ENCODE measurements around the gene ITGB6. TPM values are rescaled to one million over a fixed set of nuclear protein-coding genes. Genes with fewer than 3 reads are reported as not detected.
A peak's percentile ranks its signal among the peaks of the same experiment; 100 is the strongest.

Gene ITGB6
- total RNA-seq, 6 donors from 2014 or later: 52.6 to 124 (median 68.8) TPM

DNA sequence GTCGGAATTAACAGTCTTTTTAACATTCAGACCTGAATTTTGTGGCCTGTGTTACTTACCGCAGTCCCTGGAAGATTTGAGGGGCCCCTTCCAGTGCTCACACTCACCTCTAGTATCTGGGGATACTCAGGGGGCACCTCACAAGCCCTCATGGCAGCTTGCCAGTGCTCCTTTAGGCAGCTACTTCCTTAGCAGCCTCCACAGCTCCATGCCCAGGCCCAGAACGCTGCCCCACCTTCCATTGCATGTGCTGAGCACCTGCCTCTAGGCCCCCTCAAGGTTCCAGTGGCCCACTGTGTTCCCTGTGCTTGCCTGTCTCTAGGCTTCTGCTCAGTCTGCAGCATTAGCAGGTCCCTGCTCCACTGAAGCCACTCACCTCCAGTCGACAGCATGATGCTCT lies 107.6 kb downstream of the ITGB6 start:
- DNase-seq (peak in 1 of 2 donors; percentile 0), ATAC-seq (ENCODE audit: low FRiP score in 2 of 2) (peak in 1 of 2 donors; percentile 20)
- H3K9me3 ChIP-seq: peaks cover 20 to 39% (median 30%) of the 10 kb centered on the region in 4 donors
- no peak for TF ChIP-seq POLR2AphosphoS5 (IDR thresholded peaks at IDR 0.05)
- TF ChIP-seq POLR2A (IDR thresholded peaks at IDR 0.05): no peak
- TF ChIP-seq EP300 (IDR thresholded peaks at IDR 0.05): no peak
- TF ChIP-seq, protein P1, sequence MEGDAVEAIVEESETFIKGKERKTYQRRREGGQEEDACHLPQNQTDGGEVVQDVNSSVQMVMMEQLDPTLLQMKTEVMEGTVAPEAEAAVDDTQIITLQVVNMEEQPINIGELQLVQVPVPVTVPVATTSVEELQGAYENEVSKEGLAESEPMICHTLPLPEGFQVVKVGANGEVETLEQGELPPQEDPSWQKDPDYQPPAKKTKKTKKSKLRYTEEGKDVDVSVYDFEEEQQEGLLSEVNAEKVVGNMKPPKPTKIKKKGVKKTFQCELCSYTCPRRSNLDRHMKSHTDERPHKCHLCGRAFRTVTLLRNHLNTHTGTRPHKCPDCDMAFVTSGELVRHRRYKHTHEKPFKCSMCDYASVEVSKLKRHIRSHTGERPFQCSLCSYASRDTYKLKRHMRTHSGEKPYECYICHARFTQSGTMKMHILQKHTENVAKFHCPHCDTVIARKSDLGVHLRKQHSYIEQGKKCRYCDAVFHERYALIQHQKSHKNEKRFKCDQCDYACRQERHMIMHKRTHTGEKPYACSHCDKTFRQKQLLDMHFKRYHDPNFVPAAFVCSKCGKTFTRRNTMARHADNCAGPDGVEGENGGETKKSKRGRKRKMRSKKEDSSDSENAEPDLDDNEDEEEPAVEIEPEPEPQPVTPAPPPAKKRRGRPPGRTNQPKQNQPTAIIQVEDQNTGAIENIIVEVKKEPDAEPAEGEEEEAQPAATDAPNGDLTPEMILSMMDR (IDR thresholded peaks at IDR 0.05): no peak
- no peak overlapping the region for H3K4me3 ChIP-seq
- H3K4me1 ChIP-seq: no peaks in the 10 kb centered on the region
- no peaks in the 10 kb centered on the region for H3K36me3 ChIP-seq
- H3K27ac ChIP-seq: no peak overlapping the region
- WGBS, 2 donors: 80 to 92% methylated on average over 3 to 4 of the region's 4 CpGs
- no peaks in the 10 kb centered on the region for H3K27me3 ChIP-seq

DNA sequence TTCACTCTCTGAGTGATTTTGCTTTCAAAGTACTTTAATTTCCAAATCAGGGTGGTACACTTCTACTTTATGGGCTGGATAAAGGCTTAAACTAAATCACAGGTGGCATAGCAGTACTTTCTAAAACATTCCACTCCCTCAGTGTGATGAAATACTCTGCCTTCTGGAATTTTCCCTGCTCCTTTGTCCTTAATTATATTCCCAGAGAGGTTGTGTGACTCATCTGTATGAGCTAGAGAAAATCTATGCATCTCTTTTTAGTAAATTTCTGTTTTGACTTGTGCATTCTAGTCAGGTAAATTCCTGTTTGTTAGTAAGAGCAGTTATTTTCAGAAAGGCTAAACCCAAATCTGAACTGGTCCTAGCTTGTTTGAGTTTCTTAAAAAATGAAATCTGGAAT lies 108.7 kb downstream of the ITGB6 start:
- H3K27ac ChIP-seq: no peak overlapping the region
- no peaks in the 10 kb centered on the region for H3K36me3 ChIP-seq
- TF ChIP-seq POLR2A (IDR thresholded peaks at IDR 0.05): no peak
- no peak for TF ChIP-seq EP300 (IDR thresholded peaks at IDR 0.05)
- no peak for TF ChIP-seq POLR2AphosphoS5 (IDR thresholded peaks at IDR 0.05)
- TF ChIP-seq, protein P1 (IDR thresholded peaks at IDR 0.05): no peak
- no peak overlapping the region for H3K4me3 ChIP-seq
- ATAC-seq (ENCODE audit: low FRiP score in 2 of 2) (no peak), DNase-seq (no peak)
- H3K27me3 ChIP-seq: no peaks in the 10 kb centered on the region
- H3K4me1 ChIP-seq: no peaks in the 10 kb centered on the region
- peaks cover 29 to 50% (median 40%) of the 10 kb centered on the region in 4 donors for H3K9me3 ChIP-seq

DNA sequence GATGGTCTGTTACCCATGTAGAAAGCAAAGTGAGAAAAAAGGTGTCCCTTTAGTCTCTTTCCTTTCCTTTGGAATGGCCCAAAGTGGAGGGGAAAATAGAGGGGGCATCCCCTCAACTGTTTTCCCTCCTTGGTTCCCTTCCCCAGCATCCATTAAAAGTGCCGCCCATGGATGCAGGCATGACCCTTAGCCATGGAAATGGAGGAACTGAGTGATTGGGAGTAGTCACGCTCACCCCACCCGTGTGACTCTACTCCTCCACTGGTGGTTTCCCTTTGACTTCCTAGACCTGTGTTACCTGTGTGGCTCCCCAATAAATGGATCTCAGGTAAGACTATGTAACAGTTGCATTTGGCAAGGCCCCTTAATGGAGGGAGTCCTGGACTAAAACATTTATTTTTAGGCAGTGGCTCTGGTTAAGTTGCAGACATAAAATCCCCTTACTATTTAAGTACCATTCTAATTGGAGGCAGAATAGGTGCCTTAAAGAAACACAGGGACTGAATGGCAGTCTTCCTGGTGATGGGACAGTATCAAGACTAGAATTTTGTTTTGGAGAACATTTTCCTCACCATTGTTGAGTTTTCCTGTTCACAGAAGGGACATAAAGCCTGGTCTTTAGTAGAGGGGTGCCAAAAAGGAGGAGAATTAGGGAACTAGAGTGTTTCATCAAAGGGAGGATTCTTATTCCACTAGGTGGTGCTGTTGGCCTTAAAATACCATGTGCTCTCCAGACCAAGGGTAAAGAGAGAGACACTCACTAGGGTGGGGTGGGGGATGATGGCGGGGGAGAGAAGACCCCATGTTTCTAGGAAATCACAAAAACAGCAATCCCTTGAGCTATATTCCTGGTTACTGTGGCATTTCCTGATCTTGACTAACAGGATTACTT lies 112.0 kb downstream of the ITGB6 start:
- TF ChIP-seq, protein P1 (IDR thresholded peaks at IDR 0.05): peak in 2 of 6 experiments; percentile 17 to 24
- TF ChIP-seq POLR2A (IDR thresholded peaks at IDR 0.05): no peak
- DNase-seq (no peak), ATAC-seq (ENCODE audit: low FRiP score in 2 of 2) (no peak)
- H3K27me3 ChIP-seq: no peaks in the 10 kb centered on the region
- no peaks in the 10 kb centered on the region for H3K36me3 ChIP-seq
- no peaks in the 10 kb centered on the region for H3K4me1 ChIP-seq
- 79 to 83% methylated on average over 4 of the region's 4 CpGs for WGBS, 2 donors
- H3K4me3 ChIP-seq: no peak overlapping the region
- H3K27ac ChIP-seq: no peak overlapping the region
- H3K9me3 ChIP-seq: peaks cover 37 to 78% (median 55%) of the 10 kb centered on the region in 4 donors

DNA sequence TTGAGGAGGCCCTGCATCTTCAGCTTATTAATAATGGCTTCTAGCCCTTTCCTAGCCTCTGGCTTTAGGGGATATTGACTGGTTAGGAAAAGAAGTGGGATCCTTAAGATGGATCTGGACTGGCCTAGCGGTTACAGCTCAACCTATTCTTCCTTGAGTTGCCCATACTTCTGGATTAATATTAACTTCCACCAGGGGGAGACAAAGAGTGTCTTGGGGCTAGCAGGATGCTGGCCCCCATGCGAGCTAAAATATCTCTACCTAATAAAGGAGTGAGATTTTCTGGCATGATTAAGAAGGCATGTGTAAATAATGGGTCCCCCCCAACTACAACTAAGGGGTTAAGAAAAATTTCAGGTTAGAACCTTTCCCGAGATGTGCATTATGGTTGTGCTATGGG lies 114.4 kb downstream of the ITGB6 start:
- no peaks in the 10 kb centered on the region for H3K36me3 ChIP-seq
- no peak overlapping the region for H3K27ac ChIP-seq
- ATAC-seq (ENCODE audit: low FRiP score in 2 of 2): no peak
- TF ChIP-seq POLR2AphosphoS5 (IDR thresholded peaks at IDR 0.05) (no peak), POLR2A (IDR thresholded peaks at IDR 0.05) (no peak), EP300 (IDR thresholded peaks at IDR 0.05) (no peak)
- TF ChIP-seq, protein P1 (IDR thresholded peaks at IDR 0.05): no peak
- H3K4me1 ChIP-seq: no peaks in the 10 kb centered on the region
- H3K27me3 ChIP-seq: no peaks in the 10 kb centered on the region
- peaks cover 37 to 68% (median 55%) of the 10 kb centered on the region in 4 donors for H3K9me3 ChIP-seq
- no peak overlapping the region for H3K4me3 ChIP-seq
- WGBS, 2 donors: 96% methylated on average over 3 of the region's 3 CpGs
- no peak for DNase-seq
